ENCODE results near the gene DIPK1C.

DNA sequence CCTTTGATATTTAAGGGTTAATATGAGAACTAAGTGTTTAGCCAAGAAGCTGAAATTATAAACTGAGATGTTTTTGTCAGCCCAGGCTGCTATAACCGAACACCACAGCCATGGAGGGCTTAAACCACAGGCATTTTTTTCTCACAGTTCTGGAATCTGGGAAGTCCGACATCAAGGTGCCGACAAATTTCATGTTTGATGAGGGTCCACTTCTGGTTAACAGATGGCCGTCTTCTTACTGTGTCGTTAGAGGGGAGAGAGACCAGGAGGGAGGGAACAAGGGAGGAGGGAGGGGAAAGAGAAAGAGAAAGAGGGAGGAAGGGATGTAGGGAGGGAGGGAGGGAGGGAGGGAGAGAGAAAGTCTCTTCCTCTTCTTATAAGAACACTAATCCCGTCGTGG is 32.6 kb upstream of the DIPK1C start:
- TF ChIP-seq EZH2 (IDR thresholded peaks at IDR 0.05; ENCODE audit: insufficient read depth, poor library complexity, severe bottlenecking) (no peak), EZH2phosphoT487 (IDR thresholded peaks at IDR 0.05; ENCODE audit: insufficient read depth, low read depth) (no peak)
